Astrocyte of the hippocampus (primary cell): ENCODE results near the gene EML4.

ENCODE experiments used
- DNase-seq: peaks from one replicate; pipeline ENCODE4 v3.0.0; 2011; ENCODE audit warnings: low read depth, low spot score

Gene EML4

DNA sequence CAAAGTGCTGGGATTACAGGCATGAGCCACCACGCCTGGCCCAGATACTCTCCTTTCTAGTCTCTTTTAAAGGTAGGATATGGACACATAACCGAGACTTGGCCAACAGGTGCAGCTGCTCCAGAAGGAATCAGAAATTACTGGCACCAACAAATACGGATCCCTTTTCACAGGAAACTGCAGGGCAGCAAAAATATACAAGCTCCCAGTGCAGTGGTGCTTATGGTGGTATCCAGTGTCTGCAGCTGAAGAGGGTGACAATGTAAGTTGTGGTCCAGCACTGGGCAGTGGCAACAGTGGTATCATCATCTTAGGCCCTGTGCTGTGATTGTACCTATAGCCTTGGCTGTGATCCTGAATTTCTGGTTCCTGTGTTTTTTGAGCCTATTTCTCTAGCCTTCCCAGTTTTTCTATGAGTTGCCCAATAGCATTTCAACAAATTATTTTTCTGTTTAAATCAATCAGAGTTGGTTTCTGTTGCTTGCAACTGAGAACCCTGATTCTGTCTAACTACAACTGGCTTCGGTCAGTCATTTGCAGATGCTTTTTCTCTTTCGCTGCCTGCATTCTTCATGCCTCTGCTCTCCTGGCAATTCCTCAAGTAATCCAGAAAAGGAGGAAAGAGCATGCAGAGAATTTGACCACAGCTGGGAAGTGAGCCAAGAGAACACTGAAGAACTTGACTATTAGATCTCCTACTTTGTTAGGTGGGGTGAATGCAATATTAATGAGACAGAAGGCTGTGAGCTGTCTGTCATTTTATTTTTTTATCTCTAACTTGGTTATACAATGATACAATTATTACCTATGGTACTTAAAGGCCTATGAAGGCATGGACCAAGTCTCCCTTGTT is 30.8 kb upstream of the EML4 start:
- peak; percentile 99 for DNase-seq

GRCh38 chr2:42139101-42139500 is 30.1 kb upstream of the EML4 start:
- DNase-seq, result peak; percentile 48

GRCh38 chr2:42140496-42140895 is 28.7 kb upstream of the EML4 start:
- no peak for DNase-seq

DNA sequence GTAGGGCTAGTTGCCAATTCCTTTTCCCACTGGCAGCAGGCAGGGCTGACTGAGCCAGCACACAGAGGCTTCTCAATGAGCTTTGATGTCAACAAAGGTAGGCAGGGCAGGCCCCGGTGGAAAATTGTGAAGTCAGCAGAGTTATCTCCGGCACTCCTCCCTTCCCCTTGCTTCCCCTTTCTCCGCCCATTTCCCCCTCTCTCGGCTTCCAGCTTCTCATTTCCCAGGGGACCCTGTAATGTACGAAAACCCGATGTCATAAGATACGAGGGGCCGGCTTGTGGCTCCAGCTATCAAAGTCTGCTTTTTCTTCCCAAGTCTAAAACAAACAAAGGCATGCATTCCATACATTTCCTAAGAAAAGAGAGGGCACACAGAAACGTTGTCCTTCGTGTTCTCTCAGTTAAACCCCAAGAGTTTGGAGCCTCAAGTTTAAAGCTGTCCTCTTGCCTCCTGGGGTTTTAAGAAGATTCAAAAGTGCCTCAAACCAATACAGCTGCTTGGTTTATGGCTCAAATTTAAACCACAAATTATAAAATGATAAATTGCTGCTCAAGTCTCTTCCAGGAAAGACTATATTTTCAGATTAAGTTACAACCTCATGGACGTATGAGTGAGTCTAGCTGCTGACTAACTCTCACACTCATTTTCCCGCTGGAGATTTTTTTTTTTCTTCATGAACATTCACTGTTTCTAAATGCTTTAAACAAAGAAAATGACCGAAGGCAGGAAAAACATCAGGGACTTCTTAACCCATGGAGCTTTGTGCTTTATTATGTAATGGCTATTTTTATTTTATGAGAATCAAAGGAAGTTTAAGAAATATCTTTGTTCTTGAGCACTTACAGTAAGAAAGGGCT is 27.2 kb upstream of the EML4 start:
- DNase-seq, result peak; percentile 75

DNA sequence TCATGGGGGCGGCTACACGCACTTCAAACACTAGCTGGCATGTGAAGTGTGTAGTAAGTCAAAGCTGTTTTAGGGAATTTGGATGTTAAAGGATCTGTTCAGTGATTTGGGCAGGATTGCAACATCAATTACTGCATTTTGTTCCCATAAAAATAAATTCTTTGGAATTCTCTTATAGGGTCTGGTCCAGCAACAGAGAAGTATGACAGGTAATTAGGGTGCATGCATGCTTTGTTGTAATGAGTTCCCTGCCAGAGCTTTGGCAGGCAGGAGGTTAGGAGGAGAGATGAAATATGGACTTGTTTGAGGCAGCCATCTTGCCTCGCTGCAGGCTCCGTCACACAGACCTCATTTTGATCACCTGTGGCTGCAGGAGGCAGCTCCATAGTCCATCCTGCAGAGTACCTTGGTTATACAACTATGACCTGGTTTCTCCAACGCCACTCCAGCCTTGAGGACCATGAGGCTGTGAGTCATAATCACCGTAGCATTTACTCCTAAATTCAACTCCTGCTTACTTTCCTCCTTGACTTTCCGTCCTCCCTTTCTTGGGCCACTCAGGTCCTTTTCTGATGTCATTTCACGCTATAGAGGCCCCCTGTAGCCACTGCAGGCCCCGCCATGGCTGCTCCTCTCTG is 26.5 kb upstream of the EML4 start:
- DNase-seq, result peak; percentile 15

GRCh38 chr2:42147641-42148274 is 21.4 kb upstream of the EML4 start:
- DNase-seq, result peak; percentile 56

GRCh38 chr2:42150159-42150558 is 19.0 kb upstream of the EML4 start:
- DNase-seq, result no peak

GRCh38 chr2:42153944-42154581 is 15.1 kb upstream of the EML4 start:
- no peak for DNase-seq

- no peak for DNase-seq
Measured at GRCh38 chr2:42156721-42157120, 12.4 kb upstream of the EML4 start.

GRCh38 chr2:42161444-42161843 is 7.7 kb upstream of the EML4 start:
- no peak for DNase-seq

GRCh38 chr2:42163444-42164045 is 5.6 kb upstream of the EML4 start:
- DNase-seq, result no peak

DNA sequence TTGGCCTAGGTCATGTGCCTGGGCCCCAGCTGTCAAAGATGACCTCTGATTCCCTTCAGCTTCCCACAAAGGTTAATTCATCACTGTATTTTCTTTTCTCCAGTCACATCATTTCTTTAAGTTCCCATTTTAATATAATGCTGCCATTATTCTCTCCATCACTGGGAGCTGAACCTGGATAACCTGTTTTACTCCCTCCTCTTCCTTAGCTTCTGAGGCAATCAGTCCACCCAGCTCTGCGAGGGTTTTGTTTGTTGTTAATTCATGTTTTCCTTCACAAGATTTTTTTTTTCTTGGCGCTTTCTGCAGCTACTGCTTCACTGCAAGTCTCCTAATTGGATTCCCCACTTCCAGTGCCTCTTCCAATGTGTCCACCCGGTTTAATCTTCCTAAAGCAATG is 5.1 kb upstream of the EML4 start:
- no peak for DNase-seq

DNA sequence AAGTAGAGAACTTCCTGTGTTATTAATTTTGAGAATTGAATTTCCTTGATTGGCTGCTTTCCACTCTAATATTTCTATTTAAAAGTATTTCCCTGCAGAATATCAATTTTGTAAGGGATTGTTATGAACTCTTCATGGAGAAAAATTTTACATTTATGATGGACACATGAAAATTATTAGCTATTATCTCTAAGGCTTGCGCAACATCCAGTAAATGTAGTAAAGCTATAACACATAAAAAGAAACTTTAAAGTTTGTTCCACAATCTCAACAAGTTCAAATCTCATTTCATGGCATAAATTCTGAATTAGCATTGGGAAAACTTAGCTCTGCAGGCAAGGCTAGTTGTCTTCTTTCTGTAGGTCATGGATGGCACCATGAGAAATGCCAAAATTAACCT is 4.2 kb upstream of the EML4 start:
- no peak for DNase-seq

DNA sequence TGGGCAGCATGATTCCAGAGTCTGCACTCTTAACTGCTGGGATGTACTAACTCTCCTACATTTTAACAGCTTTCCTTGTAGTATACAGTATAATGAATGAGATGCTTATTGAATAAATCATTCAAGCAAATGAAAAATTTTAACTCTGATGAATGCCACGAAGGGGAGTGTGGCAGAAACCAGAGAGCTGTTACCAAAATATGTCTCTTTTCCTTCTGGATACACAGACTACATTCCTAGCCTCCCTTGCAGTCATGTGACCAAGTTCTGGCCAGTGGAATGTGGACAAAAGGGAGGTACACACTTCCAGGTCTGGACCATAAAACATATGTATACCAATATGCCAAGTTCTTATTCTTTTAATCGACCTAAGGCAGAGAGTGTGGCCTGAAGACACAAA is 1.7 kb upstream of the EML4 start:
- peak; percentile 19 for DNase-seq

GRCh38 chr2:42168459-42169099 is 574 bp upstream of the EML4 start:
- no peak for DNase-seq

DNA sequence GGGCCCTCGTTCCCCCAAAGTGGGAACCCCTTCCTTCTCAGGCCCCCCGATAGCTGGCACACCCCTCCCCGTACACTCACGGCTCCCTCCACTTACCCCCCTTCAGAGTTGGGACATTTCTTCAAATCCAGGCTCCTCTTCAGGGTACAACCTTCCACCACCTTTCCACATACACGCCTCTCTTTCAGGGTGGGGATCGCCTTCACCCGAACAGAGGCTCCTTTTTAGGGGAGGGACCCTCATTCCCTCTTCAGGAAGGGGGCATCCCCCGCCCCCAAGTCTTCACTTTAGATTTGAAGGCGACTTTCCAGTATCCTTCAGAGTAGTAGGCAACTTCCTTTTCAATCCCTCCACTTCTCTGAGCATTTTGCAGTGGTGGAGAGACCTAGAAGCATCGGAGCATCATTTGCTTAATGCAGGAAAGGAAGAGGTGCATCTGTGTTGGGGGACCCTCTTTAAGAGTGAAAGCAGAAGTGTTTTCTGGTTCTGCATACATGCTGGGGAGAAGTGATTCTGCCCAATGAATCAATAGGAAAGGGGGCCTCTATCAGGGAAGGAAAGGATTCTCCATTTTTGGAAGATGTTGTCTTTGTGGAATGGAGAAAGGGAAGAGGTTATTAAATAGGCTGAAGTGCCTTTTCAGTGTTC is 845 bp downstream of the EML4 start:
- DNase-seq, result peak; percentile 29

GRCh38 chr2:42170619-42171395 is 1.7 kb downstream of the EML4 start:
- no peak for DNase-seq

DNA sequence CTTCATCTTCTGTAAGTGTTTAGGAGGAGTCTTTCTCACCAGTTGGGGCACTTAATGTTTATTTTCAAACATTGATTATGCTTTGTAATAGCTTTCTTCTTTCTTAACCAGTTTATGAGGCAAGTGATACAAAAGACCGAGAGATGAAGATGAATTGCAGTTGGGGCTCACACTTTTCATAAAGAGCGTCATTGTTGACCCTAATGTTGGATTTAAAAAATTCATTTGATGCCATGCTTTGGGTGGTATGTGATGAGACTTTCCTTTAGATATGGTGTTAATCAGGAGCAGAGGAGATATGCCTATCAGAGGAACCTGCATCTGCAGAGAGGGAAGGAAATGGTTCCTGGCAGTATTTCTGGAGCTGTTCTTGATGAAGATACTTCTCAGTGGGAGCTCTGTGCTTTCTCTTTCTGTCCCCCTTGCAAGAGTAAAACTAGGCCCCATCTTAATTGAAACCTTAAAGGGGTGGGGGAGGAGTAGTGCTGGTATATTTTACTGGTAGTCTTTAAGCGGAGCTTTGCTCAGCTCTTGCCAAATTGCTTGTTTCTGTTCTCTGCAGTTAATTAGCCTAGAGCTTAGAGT is 2.3 kb downstream of the EML4 start:
- DNase-seq, result no peak

DNA sequence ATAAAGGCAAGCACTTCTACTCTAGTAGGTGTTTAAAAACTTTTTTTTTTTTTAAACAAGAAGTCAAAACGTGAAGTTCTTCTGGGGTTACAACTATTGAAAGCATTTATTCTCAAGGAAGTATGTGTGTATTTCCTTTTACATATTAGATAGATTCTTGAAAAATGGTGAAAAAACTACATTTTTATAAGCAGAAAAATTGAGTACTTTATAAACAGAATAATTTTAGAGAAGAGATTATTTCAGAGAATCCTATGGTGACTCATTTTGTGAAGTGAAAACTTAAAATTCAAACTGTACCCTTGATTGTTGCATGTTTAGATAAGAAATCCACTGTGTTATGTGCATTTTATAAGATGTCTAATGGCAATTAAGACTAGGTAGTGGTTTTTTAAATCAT is 2.9 kb downstream of the EML4 start:
- DNase-seq, result no peak
